ENCODE data around the gene RIN3.

Gene RIN3

DNA sequence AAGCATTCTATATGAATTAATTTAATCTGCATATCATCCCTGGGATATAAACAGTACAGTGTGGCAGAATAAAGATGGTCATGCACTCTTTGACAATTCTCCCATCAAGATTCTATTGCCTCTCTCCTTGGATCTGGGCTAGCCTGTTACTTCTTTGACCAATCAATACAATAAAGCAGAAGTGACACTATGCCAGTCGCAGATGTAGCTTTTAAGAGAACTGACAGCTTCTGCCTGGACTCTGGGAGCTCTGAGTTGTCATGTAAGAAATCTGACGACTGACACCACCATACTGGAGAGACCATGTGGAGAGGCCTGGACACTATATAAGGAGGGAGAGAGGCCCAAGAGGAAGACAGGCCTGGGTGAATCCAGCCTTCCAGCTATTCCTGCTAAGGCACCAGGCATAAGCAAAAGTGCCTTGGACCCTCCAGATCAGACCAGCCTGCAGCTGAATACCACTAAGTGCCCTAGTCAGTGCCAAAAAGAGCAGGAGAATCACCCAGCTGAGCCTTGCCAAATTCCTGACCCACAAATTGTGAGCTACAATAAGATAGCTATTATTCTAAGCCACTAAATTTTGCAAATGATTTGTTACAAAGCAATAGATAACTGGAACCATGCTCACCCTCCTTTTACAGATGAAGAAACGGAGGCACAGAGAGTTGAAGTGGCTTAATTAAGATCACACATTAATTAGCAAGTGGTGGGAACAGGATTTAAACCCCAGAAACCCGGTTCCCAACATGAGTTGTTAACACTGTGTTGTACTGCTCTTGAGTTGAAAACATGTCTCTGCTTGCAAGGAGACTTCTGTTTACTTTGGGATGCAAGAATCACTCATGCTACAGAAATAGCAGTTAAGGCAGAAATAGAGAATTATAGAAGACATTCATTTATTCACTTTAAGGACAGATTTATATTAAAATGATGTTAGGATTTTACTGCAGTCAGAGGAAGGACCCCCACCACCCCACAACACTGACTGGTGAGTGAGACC lies 84.6 kb downstream of the RIN3 start:
- TF ChIP-seq, protein P1, sequence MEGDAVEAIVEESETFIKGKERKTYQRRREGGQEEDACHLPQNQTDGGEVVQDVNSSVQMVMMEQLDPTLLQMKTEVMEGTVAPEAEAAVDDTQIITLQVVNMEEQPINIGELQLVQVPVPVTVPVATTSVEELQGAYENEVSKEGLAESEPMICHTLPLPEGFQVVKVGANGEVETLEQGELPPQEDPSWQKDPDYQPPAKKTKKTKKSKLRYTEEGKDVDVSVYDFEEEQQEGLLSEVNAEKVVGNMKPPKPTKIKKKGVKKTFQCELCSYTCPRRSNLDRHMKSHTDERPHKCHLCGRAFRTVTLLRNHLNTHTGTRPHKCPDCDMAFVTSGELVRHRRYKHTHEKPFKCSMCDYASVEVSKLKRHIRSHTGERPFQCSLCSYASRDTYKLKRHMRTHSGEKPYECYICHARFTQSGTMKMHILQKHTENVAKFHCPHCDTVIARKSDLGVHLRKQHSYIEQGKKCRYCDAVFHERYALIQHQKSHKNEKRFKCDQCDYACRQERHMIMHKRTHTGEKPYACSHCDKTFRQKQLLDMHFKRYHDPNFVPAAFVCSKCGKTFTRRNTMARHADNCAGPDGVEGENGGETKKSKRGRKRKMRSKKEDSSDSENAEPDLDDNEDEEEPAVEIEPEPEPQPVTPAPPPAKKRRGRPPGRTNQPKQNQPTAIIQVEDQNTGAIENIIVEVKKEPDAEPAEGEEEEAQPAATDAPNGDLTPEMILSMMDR (IDR thresholded peaks at IDR 0.05; ENCODE audit: extremely low read depth, missing control alignments), result no peak
- DNase-seq (ENCODE audit: low spot score), result no peak

- TF ChIP-seq, protein P1 (IDR thresholded peaks at IDR 0.05; ENCODE audit: extremely low read depth, missing control alignments), result no peak
- no peak for DNase-seq (ENCODE audit: low spot score)
Observed at GRCh38 chr14:92599811-92600210, 86.2 kb downstream of the RIN3 start.

- TF ChIP-seq, protein P1 (IDR thresholded peaks at IDR 0.05; ENCODE audit: extremely low read depth, missing control alignments), result no peak
- no peak for DNase-seq (ENCODE audit: low spot score)
Observed at GRCh38 chr14:92600318-92601053, 86.9 kb downstream of the RIN3 start.

GRCh38 chr14:92601131-92601710 lies 87.6 kb downstream of the RIN3 start:
- DNase-seq (ENCODE audit: low spot score), result no peak
- TF ChIP-seq, protein P1 (IDR thresholded peaks at IDR 0.05; ENCODE audit: extremely low read depth, missing control alignments), result no peak

GRCh38 chr14:92601757-92602417 lies 88.3 kb downstream of the RIN3 start:
- TF ChIP-seq, protein P1 (IDR thresholded peaks at IDR 0.05; ENCODE audit: extremely low read depth, missing control alignments), result no peak

DNA sequence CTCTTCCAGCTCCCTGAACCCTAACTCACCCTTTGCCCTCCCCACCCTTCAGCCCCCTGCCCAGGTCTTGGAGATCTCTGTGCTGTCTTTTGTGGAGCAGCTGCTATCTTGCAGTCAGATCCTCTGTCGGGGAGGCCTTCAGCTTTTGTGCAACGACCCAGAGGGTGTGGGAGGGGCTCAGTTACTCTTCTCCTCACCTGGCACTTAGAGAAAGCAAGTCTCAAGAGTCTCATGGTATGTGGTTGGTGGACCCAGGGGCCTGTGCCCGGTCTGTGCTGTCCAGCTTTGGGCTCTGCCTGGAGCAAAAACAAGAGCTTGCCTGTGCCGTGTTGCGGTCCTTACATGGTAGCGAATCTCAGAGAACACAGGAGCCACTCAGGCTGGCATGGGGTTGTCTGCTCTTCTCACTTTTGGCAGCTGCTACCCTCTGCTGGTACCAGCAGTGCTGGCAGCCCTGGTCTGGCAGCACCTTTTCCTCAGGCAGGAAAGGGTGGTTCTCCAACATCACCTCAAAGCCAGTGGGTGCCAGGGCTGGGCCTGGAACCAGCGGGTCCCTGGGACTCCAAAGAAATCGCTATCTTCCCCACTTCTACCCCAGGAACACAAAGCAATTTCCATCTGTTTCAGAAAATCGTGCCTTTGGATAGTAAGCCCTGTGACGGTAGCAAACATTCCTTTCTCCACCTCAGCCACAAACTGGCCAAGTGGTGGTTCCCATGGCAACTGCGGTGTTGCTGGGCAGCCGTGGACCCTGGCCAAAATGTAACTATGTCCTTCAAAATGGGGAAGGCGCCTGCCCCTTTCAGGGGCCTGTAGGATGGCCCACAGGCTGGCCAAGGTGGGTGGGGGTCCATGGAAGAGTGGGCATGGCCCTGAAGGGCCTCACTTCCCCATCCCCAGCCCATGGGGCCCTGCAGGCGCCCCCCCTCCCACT lies 90.0 kb downstream of the RIN3 start:
- DNase-seq (ENCODE audit: low spot score), result no peak
- TF ChIP-seq, protein P1 (IDR thresholded peaks at IDR 0.05; ENCODE audit: extremely low read depth, missing control alignments), result no peak

More at GRCh38 chr14:92601757-92602417, 88.3 kb downstream of the RIN3 start:
- DNase-seq (ENCODE audit: low spot score), result no peak
